ENCODE data around the gene AQP2. TPM values are rescaled to one million over a fixed set of nuclear protein-coding genes. Genes with fewer than 3 reads are reported as not detected.

Gene AQP2
- total RNA-seq, 4 donors from 2014 or later: not detected

- no peak for DNase-seq
- H3K27ac ChIP-seq: no peak overlapping the region
- H3K4me3 ChIP-seq: no peak overlapping the region
- no peaks in the 10 kb centered on the region for H3K27me3 ChIP-seq
- no peaks in the 10 kb centered on the region for H3K9me3 ChIP-seq
- no peaks in the 10 kb centered on the region for H3K4me1 ChIP-seq
- no peaks in the 10 kb centered on the region for H3K36me3 ChIP-seq
- TF ChIP-seq POLR2A (IDR thresholded peaks at IDR 0.05) (no peak), CTCF (IDR thresholded peaks at IDR 0.05) (no peak)
These were observed 40.0 kb upstream of the AQP2 start for GRCh38 chr12:49910331-49911212.

- no peaks in the 10 kb centered on the region for H3K9me3 ChIP-seq
- H3K27ac ChIP-seq: no peak overlapping the region
- no peaks in the 10 kb centered on the region for H3K27me3 ChIP-seq
- no peak for DNase-seq
- no peaks in the 10 kb centered on the region for H3K4me1 ChIP-seq
- H3K36me3 ChIP-seq: no peaks in the 10 kb centered on the region
- TF ChIP-seq POLR2A (IDR thresholded peaks at IDR 0.05) (no peak), CTCF (IDR thresholded peaks at IDR 0.05) (no peak)
- H3K4me3 ChIP-seq: no peak overlapping the region
These were observed 39.3 kb upstream of the AQP2 start for GRCh38 chr12:49911213-49911605.

GRCh38 chr12:49912345-49913255, 37.9 kb upstream of the AQP2 start:
- no peak overlapping the region for H3K4me3 ChIP-seq
- H3K4me1 ChIP-seq: no peaks in the 10 kb centered on the region
- no peak for TF ChIP-seq CTCF (IDR thresholded peaks at IDR 0.05)
- no peak for TF ChIP-seq POLR2A (IDR thresholded peaks at IDR 0.05)
- no peak for DNase-seq
- no peaks in the 10 kb centered on the region for H3K27me3 ChIP-seq
- no peaks in the 10 kb centered on the region for H3K36me3 ChIP-seq
- H3K9me3 ChIP-seq: no peaks in the 10 kb centered on the region
- H3K27ac ChIP-seq: no peak overlapping the region

- H3K4me1 ChIP-seq: no peaks in the 10 kb centered on the region
- H3K27me3 ChIP-seq: no peaks in the 10 kb centered on the region
- TF ChIP-seq CTCF (IDR thresholded peaks at IDR 0.05): no peak
- no peak for TF ChIP-seq POLR2A (IDR thresholded peaks at IDR 0.05)
- no peak overlapping the region for H3K27ac ChIP-seq
- H3K36me3 ChIP-seq: no peaks in the 10 kb centered on the region
- H3K9me3 ChIP-seq: no peaks in the 10 kb centered on the region
- no peak overlapping the region for H3K4me3 ChIP-seq
- no peak for DNase-seq
These were observed 34.2 kb upstream of the AQP2 start for GRCh38 chr12:49916129-49916919.

GRCh38 chr12:49917166-49917787, 33.3 kb upstream of the AQP2 start:
- no peak overlapping the region for H3K4me3 ChIP-seq
- no peaks in the 10 kb centered on the region for H3K27me3 ChIP-seq
- no peaks in the 10 kb centered on the region for H3K4me1 ChIP-seq
- H3K27ac ChIP-seq: no peak overlapping the region
- H3K9me3 ChIP-seq: no peaks in the 10 kb centered on the region
- no peaks in the 10 kb centered on the region for H3K36me3 ChIP-seq
- TF ChIP-seq CTCF (IDR thresholded peaks at IDR 0.05): no peak
- TF ChIP-seq POLR2A (IDR thresholded peaks at IDR 0.05): no peak
- DNase-seq: no peak
